ENCODE results near the gene HLF. TPM values are rescaled to one million over a fixed set of nuclear protein-coding genes. Genes with fewer than 3 reads are reported as not detected.

The HLF gene
- total and polyA plus RNA-seq, 2 experiments from 2014 or later: 0.28 TPM; not detected in 1

DNA sequence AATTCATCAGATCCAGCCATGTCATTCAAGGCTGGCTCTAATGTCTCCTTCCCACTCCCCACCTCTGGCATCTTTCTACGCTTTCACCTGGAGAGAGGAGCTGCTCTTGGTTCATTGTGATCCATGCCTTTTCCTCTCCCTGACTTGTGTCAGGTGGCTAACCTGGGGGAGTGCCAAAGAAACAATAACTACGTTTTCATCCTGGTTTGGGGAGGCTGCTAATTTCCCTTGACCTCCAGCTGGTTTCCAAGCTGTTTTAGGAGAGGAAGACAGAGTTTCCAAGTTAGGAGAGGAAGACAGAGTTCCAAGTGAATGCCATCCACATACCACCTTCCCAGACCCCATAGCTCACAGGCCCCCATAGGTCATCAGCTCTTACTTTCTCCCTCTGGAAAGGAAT is 40.0 kb upstream of the HLF start:
- Histone ChIP-seq H3K27me3 (ENCODE audit: insufficient read depth) (no peaks in the 10 kb centered on the region), H3K36me3 (ENCODE audit: insufficient read depth) (no peaks in the 10 kb centered on the region), H3K9me2 (ENCODE audit: insufficient read depth) (no peaks in the 10 kb centered on the region), H3K4me3 (no peak overlapping the region), H2AFZ (no peak overlapping the region), H3K79me2 (replicated peaks; ENCODE audit: insufficient read depth) (no peaks in the 10 kb centered on the region), H4K20me1 (replicated peaks; ENCODE audit: insufficient read depth) (no peaks in the 10 kb centered on the region), H3K4me1 (ENCODE audit: insufficient read depth) (no peaks in the 10 kb centered on the region), H3K27ac (ENCODE audit: low read depth) (no peak overlapping the region), H3K4me2 (no peak overlapping the region), H3F3A (replicated peaks; ENCODE audit: low read depth) (no peaks in the 10 kb centered on the region)
- no peak for TF ChIP-seq JUNB (IDR thresholded peaks at IDR 0.05; ENCODE audit: unreplicated experiment)
- no peak for TF ChIP-seq EZH2phosphoT487 (IDR thresholded peaks at IDR 0.05; ENCODE audit: unreplicated experiment)
- no peak for TF ChIP-seq EZH2 (IDR thresholded peaks at IDR 0.05; ENCODE audit: low read depth, unreplicated experiment)
- TF ChIP-seq STAT1 (IDR thresholded peaks at IDR 0.05; ENCODE audit: unreplicated experiment): no peak
- no peak for TF ChIP-seq NANOG (IDR thresholded peaks at IDR 0.05; ENCODE audit: borderline replicate concordance)
- TF ChIP-seq, protein P1, sequence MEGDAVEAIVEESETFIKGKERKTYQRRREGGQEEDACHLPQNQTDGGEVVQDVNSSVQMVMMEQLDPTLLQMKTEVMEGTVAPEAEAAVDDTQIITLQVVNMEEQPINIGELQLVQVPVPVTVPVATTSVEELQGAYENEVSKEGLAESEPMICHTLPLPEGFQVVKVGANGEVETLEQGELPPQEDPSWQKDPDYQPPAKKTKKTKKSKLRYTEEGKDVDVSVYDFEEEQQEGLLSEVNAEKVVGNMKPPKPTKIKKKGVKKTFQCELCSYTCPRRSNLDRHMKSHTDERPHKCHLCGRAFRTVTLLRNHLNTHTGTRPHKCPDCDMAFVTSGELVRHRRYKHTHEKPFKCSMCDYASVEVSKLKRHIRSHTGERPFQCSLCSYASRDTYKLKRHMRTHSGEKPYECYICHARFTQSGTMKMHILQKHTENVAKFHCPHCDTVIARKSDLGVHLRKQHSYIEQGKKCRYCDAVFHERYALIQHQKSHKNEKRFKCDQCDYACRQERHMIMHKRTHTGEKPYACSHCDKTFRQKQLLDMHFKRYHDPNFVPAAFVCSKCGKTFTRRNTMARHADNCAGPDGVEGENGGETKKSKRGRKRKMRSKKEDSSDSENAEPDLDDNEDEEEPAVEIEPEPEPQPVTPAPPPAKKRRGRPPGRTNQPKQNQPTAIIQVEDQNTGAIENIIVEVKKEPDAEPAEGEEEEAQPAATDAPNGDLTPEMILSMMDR (conservative IDR thresholded peaks at IDR 0.05; ENCODE audit: low read depth in 2 of 2): no peak
- TF ChIP-seq, protein P2, sequence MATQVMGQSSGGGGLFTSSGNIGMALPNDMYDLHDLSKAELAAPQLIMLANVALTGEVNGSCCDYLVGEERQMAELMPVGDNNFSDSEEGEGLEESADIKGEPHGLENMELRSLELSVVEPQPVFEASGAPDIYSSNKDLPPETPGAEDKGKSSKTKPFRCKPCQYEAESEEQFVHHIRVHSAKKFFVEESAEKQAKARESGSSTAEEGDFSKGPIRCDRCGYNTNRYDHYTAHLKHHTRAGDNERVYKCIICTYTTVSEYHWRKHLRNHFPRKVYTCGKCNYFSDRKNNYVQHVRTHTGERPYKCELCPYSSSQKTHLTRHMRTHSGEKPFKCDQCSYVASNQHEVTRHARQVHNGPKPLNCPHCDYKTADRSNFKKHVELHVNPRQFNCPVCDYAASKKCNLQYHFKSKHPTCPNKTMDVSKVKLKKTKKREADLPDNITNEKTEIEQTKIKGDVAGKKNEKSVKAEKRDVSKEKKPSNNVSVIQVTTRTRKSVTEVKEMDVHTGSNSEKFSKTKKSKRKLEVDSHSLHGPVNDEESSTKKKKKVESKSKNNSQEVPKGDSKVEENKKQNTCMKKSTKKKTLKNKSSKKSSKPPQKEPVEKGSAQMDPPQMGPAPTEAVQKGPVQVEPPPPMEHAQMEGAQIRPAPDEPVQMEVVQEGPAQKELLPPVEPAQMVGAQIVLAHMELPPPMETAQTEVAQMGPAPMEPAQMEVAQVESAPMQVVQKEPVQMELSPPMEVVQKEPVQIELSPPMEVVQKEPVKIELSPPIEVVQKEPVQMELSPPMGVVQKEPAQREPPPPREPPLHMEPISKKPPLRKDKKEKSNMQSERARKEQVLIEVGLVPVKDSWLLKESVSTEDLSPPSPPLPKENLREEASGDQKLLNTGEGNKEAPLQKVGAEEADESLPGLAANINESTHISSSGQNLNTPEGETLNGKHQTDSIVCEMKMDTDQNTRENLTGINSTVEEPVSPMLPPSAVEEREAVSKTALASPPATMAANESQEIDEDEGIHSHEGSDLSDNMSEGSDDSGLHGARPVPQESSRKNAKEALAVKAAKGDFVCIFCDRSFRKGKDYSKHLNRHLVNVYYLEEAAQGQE (IDR thresholded peaks at IDR 0.05; ENCODE audit: unreplicated experiment): no peak
- no peak for TF ChIP-seq POLR2AphosphoS5 (IDR thresholded peaks at IDR 0.05; ENCODE audit: low read depth)
- no peak for TF ChIP-seq CREB1 (CRISPR knock-in tag; IDR thresholded peaks at IDR 0.05; ENCODE audit: low read depth)
- no peak for TF ChIP-seq ETS1 (IDR thresholded peaks at IDR 0.05)
- no peak for TF ChIP-seq ZNF462 (CRISPR knock-in tag; IDR thresholded peaks at IDR 0.05)
- no peak for TF ChIP-seq ZNF331 (CRISPR knock-in tag; IDR thresholded peaks at IDR 0.05; ENCODE audit: low read depth)
- no peak for TF ChIP-seq ZNF114 (CRISPR knock-in tag; IDR thresholded peaks at IDR 0.05)
- DNase-seq (ENCODE audit: low spot score) (no peak), ATAC-seq (no peak)
- Mint-ChIP-seq H3K27ac (no peak overlapping the region), H3K9me3 (no peaks in the 10 kb centered on the region), H3K27me3 (ENCODE audit: insufficient read depth, low read depth, poor library complexity) (peaks cover 1% of the 10 kb centered on the region), H3K36me3 (ENCODE audit: low read depth) (no peaks in the 10 kb centered on the region), H3K4me3 (no peak overlapping the region), H3K4me1 (no peaks in the 10 kb centered on the region)

Measured in GM23338 (cell line).